ENCODE data around the gene BMPER. TPM values are rescaled to one million over a fixed set of nuclear protein-coding genes. Genes with fewer than 3 reads are reported as not detected.

Gene BMPER
- total RNA-seq, 4 donors from 2014 or later = 0.25 to 2.3 (median 0.96) TPM

GRCh38 chr7:33950047-33950714 lies 44.8 kb downstream of the BMPER start:
- Histone ChIP-seq H3K27ac (no peak overlapping the region), H3K4me1 (no peaks in the 10 kb centered on the region), H3K4me3 (replicated peaks in 1 of 3) (no peak overlapping the region), H3K27me3 (no peaks in the 10 kb centered on the region), H3K9me3 (no peaks in the 10 kb centered on the region), H3K36me3 (no peaks in the 10 kb centered on the region)
- 85 to 94% methylated on average over 5 of the region's 5 CpGs for WGBS, 2 donors
- intact Hi-C loops (cut with DNase I) = no loop called here
- TF ChIP-seq POLR2A (IDR thresholded peaks at IDR 0.05) (no peak), CTCF (IDR thresholded peaks at IDR 0.05) (no peak)
- DNase-seq = no peak

- Histone ChIP-seq H3K9me3 (no peaks in the 10 kb centered on the region), H3K27ac (no peak overlapping the region), H3K36me3 (no peaks in the 10 kb centered on the region), H3K4me3 (replicated peaks in 1 of 3) (no peak overlapping the region), H3K4me1 (no peaks in the 10 kb centered on the region), H3K27me3 (no peaks in the 10 kb centered on the region)
- 86 to 89% methylated on average over 3 of the region's 3 CpGs for WGBS, 2 donors
- intact Hi-C loops (cut with DNase I) = no loop called here
- DNase-seq = no peak
- TF ChIP-seq CTCF (IDR thresholded peaks at IDR 0.05) (no peak), POLR2A (IDR thresholded peaks at IDR 0.05) (no peak)
These were observed 47.5 kb downstream of the BMPER start for GRCh38 chr7:33952824-33953223.

DNA sequence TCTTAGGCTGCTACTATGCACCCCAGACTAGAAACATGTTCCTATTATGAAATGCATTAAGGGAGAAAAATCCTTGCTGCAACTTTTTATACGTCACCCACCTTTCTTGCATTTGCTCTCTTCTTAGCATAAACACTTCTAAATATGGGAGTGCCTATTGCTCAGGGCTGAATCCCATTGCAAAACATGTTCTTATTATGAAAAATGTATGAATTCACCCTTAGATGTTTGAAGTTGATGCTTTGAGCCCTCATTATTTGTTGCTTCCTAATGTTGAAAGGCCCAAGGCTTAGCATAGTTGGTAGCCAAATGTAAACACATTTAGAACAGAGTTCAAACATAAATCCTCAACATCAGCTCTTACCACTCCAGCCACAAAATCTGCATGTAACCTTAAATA lies 52.8 kb downstream of the BMPER start:
- Histone ChIP-seq H3K9me3 (no peaks in the 10 kb centered on the region), H3K4me3 (replicated peaks in 1 of 3) (no peak overlapping the region), H3K27ac (no peak overlapping the region), H3K4me1 (no peaks in the 10 kb centered on the region), H3K27me3 (no peaks in the 10 kb centered on the region), H3K36me3 (no peaks in the 10 kb centered on the region)
- no peak for DNase-seq
- intact Hi-C loops (cut with DNase I) = no loop called here
- WGBS, 2 donors = 93 to 96% methylated on average over 1 of the region's 1 CpG
- no peak for TF ChIP-seq CTCF (IDR thresholded peaks at IDR 0.05)
- TF ChIP-seq POLR2A (IDR thresholded peaks at IDR 0.05) = no peak

GRCh38 chr7:33959676-33960075 lies 54.3 kb downstream of the BMPER start:
- DNase-seq = no peak
- no peaks in the 10 kb centered on the region for H3K9me3 ChIP-seq
- intact Hi-C loops (cut with DNase I) = no loop called here
- no peaks in the 10 kb centered on the region for H3K36me3 ChIP-seq
- 96 to 99% methylated on average over 1 of the region's 1 CpG for WGBS, 2 donors
- no peak for TF ChIP-seq CTCF (IDR thresholded peaks at IDR 0.05)
- no peak for TF ChIP-seq POLR2A (IDR thresholded peaks at IDR 0.05)
- H3K27ac ChIP-seq = no peak overlapping the region
- H3K27me3 ChIP-seq = no peaks in the 10 kb centered on the region
- H3K4me1 ChIP-seq = no peaks in the 10 kb centered on the region
- H3K4me3 ChIP-seq (replicated peaks in 1 of 3) = no peak overlapping the region

DNA sequence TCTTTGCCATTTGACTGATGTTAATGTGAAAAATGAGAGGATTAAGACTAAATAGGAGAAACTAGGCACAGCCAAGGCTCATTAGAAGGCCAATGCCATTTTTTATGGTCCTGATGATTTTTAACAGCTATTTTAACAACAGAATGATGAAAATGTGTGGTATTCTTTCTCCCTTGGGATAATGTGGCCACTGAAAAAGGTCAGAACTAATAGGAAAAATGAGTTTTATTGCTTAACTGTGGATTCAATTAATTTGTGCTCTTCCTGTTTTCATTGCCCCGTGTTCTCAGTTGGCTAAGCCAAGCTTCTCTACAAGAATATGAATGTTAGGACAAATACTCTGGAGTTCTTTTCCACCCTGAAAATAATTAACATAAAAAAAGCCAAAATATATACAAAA lies 56.6 kb downstream of the BMPER start:
- no peak overlapping the region for H3K27ac ChIP-seq
- no peaks in the 10 kb centered on the region for H3K9me3 ChIP-seq
- intact Hi-C loops (cut with DNase I) = no loop called here
- H3K4me3 ChIP-seq (replicated peaks in 1 of 3) = no peak overlapping the region
- H3K36me3 ChIP-seq = no peaks in the 10 kb centered on the region
- 72 to 75% methylated on average over 1 of the region's 1 CpG for WGBS, 2 donors
- no peaks in the 10 kb centered on the region for H3K27me3 ChIP-seq
- TF ChIP-seq POLR2A (IDR thresholded peaks at IDR 0.05) (no peak), CTCF (IDR thresholded peaks at IDR 0.05) (no peak)
- H3K4me1 ChIP-seq = no peaks in the 10 kb centered on the region
- no peak for DNase-seq

Measured in thyroid gland (tissue), 4 donors.